ENCODE measurements around the gene DMC1. TPM values are rescaled to one million over a fixed set of nuclear protein-coding genes. Genes with fewer than 3 reads are reported as not detected.

The DMC1 gene
- total and polyA plus RNA-seq, 2 of the 13 experiments (the other 11 are each of a cell fraction or from before 2014, with no cell fraction given), result 0.82 TPM; not detected in 1

DNA sequence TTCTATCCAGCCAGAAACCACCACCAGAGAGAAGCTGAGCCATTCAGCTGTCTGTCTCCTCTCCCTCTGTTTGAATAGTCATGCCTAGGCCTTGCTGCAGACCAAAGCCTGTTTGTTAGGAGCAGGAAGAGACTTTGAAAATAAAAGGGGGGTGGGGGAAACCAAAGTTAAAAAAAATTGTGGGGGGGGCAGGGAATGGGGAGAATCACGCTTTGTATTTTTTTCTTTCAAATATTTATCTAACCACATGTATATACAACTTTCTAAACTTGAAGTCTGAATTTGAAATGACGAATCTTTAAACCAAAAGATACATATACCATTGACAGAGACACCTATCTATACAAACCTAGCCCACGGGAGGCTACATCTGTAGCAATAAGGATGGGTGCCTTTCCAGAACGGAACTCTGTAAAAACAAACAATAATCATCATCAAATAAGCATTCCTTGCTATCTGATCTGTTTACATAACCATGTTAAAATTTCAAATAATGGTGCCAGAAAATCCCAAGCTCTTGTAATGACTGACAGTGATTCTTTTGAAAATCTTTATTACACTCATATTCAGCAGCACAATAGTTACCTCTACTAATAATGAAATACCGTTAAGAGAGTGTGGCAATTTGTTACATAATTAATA is 78.2 kb downstream of the DMC1 start:
- DNase-seq (ENCODE audit: low spot score) (peak; percentile 25), ATAC-seq (peak; percentile 25; the same call in 1 of the 3 replicates), FAIRE-seq (no peak)
- Histone ChIP-seq H3K9ac (ENCODE audit: insufficient read depth, low read depth, low read length) (no peak overlapping the region), H3K4me1 (ENCODE audit: insufficient read depth, low read length) (peaks cover 34% of the 10 kb centered on the region), H3K27me3 (ENCODE audit: control insufficient read depth in 1 of 2, insufficient read depth in 2 of 2, low read length in 2 of 2) (no peaks in the 10 kb centered on the region), H3K4me3 (replicated peaks in 1 of 3; ENCODE audit: insufficient read depth in 1 of 3, low read depth in 2 of 3, low read length in 3 of 3) (no peak overlapping the region), H3K27ac (ENCODE audit: extremely low read length, insufficient read depth, low read length) (peak overlapping the region; percentile 34), H3K9me3 (ENCODE audit: low read length) (no peaks in the 10 kb centered on the region), H2AFZ (ENCODE audit: low read length) (no peak overlapping the region), H3K36me3 (replicated peaks in 1 of 2; ENCODE audit: control insufficient read depth in 1 of 2, insufficient read depth in 2 of 2, low read length in 2 of 2) (peaks cover 31 to 82% of the 10 kb centered on the region in 2 experiments), H4K20me1 (ENCODE audit: insufficient read depth, low read length) (no peaks in the 10 kb centered on the region), H3K4me2 (ENCODE audit: low read depth, low read length) (no peak overlapping the region), H3K79me2 (ENCODE audit: insufficient read depth, low read length) (no peaks in the 10 kb centered on the region)
- POLR2A ChIA-PET, result interaction anchor here (1.1 to 3.6 kb wide), 3 partner anchors 10 to 28 kb away, joined by 3 to 18 read pairs (median 16); no protein-coding TSS in a partner anchor
- CTCF ChIA-PET (ENCODE audit: low intra/inter-chr PET ratio, low total read pairs), result no interaction called here
- in situ Hi-C loops (cut with HindIII; ENCODE audit: extremely low pct_ligation_motif_present, low pct_unique_long_range_greater_than_20kb), result no loop called here
- intact Hi-C loops (cut with micrococcal nuclease; ENCODE audit: unreplicated experiment), result no loop called here
- BruUV-seq (replicated peaks), result no TSS peak
- 80% methylated on average over 5 of the region's 5 CpGs for WGBS (ENCODE audit: low lambda C conversion rate)
- TF ChIP-seq SP1 (IDR thresholded peaks at IDR 0.05) (no peak), SP1 (CRISPR knock-in tag; IDR thresholded peaks at IDR 0.05) (no peak), ZNF30 (CRISPR knock-in tag; IDR thresholded peaks at IDR 0.05) (no peak), RORA (CRISPR knock-in tag; IDR thresholded peaks at IDR 0.05) (no peak), HNRNPK (IDR thresholded peaks at IDR 0.05; ENCODE audit: low read depth, low read length, poor library complexity, severe bottlenecking) (peak; percentile 52), RBFOX2 (IDR thresholded peaks at IDR 0.05; ENCODE audit: low read depth, low read length) (peak; percentile 20; the same call in 1 of the 2 replicates), BHLHE40 (IDR thresholded peaks at IDR 0.05; ENCODE audit: low read length) (no peak)
- TF ChIP-seq, protein P1, sequence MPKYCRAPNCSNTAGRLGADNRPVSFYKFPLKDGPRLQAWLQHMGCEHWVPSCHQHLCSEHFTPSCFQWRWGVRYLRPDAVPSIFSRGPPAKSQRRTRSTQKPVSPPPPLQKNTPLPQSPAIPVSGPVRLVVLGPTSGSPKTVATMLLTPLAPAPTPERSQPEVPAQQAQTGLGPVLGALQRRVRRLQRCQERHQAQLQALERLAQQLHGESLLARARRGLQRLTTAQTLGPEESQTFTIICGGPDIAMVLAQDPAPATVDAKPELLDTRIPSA (CRISPR knock-in tag; IDR thresholded peaks at IDR 0.05; ENCODE audit: borderline replicate concordance), result no peak
- TF ChIP-seq, protein P2, sequence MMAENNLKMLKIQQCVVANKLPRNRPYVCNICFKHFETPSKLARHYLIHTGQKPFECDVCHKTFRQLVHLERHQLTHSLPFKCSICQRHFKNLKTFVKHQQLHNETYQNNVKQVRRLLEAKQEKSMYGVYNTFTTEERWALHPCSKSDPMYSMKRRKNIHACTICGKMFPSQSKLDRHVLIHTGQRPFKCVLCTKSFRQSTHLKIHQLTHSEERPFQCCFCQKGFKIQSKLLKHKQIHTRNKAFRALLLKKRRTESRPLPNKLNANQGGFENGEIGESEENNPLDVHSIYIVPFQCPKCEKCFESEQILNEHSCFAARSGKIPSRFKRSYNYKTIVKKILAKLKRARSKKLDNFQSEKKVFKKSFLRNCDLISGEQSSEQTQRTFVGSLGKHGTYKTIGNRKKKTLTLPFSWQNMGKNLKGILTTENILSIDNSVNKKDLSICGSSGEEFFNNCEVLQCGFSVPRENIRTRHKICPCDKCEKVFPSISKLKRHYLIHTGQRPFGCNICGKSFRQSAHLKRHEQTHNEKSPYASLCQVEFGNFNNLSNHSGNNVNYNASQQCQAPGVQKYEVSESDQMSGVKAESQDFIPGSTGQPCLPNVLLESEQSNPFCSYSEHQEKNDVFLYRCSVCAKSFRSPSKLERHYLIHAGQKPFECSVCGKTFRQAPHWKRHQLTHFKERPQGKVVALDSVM (CRISPR knock-in tag; IDR thresholded peaks at IDR 0.05), result no peak
